Activated CD4-positive, CD25-positive, alpha-beta regulatory T cell treated with anti-CD3 and anti-CD28 coated beads, Interleukin-2, amount 50 U/mL, for 16 hours (primary cell): ENCODE measurements around the gene COPZ1.

ENCODE experiments used
- DNase-seq: peaks from one replicate; pipeline ENCODE4 v3.0.0-alpha.2; 2020; ENCODE audit warnings: low read depth, low spot score

COPZ1 gene

GRCh38 chr12:54394281-54394719 is 69.4 kb downstream of the COPZ1 start:
- DNase-seq, result no peak

GRCh38 chr12:54394986-54395385 is 70.1 kb downstream of the COPZ1 start:
- DNase-seq, result no peak

GRCh38 chr12:54395545-54395944 is 70.6 kb downstream of the COPZ1 start:
- DNase-seq, result no peak

- no peak for DNase-seq
Measured at GRCh38 chr12:54397157-54397556, 72.2 kb downstream of the COPZ1 start.

GRCh38 chr12:54398218-54398617 is 73.3 kb downstream of the COPZ1 start:
- DNase-seq, result no peak

- peak; percentile 82 for DNase-seq
Measured at GRCh38 chr12:54398995-54399793, 74.3 kb downstream of the COPZ1 start.

- DNase-seq, result no peak
Measured at GRCh38 chr12:54401119-54401518, 76.2 kb downstream of the COPZ1 start.
